ENCODE data around the gene CYP2D6.
"Not testable (repeated sequence)": the region's sequence is repeated elsewhere in the genome, so short reads cannot be mapped to it uniquely, and the experiment has no call there.

CYP2D6 gene
- long read RNA-seq, donor 1, result 0 reads
- long read RNA-seq, donor 2, result 0 reads
- long read RNA-seq, donor 3, result 0 reads
- long read RNA-seq, donor 4, result 0 reads
- long read RNA-seq, donor 5, result 0 reads
- long read RNA-seq, donor 6, partial matches to known transcripts, result 0 of 1 reads
- long read RNA-seq, donor 6, other reads (novel, unspliced or antisense), result 0 of 1 reads
- long read RNA-seq, donor 7, result 0 reads
- long read RNA-seq, donor 8, result 0 reads

DNA sequence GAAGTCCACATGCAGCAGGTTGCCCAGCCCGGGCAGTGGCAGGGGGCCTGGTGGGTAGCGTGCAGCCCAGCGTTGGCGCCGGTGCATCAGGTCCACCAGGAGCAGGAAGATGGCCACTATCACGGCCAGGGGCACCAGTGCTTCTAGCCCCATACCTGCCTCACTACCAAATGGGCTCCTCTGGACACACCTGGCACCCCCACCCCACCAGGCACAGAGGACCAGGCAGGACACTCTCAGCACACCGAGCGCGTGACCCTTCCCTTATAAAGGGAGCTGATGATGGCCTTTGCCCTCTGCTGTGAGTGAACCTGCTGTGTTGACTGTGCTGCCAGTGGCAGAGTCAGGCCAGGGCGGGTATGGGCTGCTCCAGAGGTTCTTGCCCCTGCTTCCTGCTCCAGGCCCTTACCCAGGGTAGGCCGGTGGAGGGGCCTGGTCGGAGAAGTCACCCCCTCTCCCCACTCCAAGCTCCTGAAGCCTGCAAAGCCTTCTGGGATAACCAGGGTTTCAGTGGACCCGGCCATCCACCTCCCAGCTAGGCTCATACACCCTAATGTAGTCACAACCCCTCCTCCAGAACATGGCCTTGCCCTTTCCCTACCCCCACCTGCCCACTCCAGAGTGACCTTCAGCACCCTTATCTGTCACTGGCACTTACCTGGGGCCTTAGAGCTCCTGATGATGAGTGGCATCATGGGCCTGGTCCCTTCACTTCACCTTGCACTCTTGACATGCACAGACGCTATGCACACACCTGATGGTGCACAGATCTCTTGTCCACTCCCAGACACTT, at the start of gene CYP2D6:
TSS of gene CYP2D6 (minus strand) at position 172 of the 793 bp plus-strand sequence. CDS start at position 153, 19 bp downstream.
- DNase-seq, result not testable (repeated sequence)

DNA sequence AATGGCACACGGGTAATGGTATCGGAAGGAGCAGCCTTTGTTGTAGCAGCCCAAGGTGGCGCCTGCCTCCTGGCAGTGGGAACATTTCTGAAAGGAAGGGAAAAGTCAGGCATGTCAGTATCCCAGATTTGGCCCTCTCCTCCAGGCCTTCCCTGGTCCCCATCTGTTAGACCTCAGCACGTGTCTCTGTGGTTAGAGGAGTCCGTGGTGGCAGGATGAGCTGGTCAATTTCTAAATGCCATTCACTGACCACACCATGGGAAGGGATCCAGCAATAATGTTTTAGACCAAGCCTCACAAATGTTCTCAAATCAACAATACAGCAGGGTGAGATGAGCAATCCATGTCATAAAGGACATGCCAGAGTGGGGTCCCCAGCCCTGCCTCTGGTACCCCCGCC, 49.0 kb upstream of the CYP2D6 start:
- DNase-seq, result no peak

DNA sequence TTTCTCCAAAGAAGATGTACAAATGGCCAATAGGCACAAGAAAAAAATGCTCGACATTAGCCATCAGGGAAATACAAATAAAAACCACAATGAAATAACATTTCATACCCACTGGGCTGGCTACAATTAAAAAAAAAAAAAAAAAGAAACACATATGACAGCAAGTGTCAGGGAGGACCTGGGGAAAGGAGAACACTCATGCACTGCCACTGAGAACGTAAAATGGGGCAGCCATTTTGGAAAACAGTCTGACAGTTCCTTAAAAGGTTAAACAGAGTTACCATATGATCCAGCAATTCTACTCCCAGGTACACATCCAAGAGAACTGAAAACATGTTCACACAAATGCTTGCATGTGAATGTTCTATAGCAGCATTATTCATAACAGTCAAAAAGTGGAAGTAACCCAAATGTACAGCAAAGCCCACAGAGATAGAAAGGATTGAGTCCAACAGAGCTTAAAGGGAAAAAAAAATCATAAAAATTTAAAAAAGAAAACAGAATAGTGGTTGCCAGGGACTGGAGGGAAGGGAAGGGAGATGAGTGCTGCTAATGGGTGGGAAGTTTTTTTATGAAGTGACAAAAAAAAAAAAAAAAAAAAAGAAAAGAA, 48.4 kb upstream of the CYP2D6 start:
- no peak for DNase-seq

DNA sequence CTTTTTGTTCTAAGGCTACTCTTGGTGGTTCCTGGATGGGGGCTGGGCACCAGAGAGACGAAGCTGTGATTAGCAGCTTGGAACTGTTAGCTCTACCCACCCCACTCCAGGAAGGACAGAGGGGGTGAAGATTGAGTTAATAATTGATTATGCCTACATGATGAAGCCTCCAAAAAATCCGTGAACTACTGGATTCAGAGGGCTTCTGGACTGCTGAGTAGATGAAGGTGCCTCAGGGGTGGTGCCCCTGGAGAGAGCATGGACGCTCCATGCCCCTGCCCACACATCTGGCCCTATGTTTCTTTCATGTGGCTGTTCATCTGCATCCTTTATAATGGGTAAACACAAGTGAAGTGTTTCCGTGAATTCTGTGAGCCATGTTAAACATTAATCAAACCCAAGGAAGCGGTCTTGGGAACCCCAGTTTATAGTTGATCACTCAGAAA, 47.3 kb upstream of the CYP2D6 start:
- DNase-seq, result peak; percentile 47

DNA sequence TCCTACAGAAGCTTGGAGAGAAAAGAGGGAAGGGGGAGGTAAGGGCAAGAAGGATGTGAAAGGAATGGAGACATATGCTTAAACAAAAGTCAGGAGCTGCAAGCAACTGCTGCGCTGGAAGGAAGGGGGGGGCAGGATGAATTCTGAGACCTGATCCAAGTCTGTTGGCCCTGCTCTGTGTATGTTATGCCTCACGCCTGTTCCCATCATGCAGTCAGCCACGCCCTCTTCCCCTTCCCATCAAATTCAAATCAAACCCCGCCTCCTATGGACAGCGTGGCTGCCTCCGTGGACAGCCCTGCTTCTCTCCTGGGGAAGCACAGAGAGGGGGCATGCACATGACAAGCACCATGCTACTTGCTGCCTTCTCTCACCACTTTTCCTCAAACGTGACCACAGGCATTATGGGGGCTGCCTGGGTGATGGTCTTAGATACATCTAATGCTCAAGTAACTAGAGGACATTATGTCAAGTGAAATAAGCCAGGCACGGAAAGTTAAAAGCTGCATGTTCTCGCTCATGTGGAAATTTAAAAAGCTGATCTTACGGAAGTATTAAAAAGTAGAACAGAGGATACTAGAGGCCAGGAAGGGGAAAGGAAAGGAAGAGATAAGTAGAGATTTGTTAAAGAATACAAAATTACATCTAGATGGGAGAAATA, 45.8 kb upstream of the CYP2D6 start:
- no peak for DNase-seq

DNA sequence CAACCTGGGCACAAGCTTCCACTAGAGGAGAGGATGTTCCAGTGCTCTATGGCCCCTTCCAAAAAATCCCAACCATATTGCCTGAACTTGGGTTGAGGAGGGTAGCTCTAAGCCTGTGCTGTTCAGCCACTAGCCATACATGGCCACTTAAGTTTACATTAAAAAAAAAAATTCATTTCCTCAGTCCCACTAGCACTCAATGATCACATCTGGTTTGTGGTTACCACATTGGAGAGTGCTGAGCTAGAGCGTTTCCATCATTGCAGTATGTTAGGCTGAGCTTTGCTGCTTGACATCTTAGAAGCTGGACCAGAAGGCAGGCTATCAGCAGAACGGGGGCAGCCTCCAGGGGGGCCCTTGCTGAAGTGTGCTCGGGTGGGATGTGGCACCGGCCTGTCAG, 43.5 kb upstream of the CYP2D6 start:
- no peak for DNase-seq

DNA sequence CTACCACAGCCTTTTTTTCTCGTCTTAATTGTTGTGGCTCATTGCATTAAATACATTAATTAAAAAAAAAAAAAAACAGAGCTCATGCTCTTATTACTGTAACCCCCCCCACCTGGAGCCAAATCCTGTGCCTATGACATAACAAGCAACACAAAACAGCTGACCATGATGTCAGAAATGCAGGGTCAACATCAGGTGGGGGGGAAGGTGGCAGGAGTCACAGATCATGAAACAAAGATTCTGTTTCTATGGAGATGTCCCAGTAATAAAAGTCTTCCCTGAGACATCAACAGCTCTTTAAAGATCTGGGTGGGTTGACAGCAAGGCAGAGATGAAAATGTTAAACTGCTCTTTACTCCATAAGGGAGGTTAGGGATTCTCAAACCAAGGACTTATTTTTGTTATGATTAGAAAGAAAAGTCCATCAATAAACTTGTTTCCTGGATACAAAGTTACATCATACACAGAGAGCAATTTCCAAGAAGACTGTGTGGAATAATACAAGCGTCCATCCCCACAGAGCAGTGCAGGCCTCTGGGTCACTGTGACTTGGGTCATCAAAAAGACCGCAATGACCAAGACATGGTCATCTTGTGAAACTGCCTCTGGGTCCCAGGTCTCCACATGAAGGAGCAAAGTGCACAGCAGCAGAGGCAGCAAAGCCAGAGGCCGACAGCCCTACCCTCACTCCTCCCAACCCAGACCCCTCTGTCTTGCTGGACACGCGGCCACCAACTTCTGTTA, 42.7 kb upstream of the CYP2D6 start:
- DNase-seq, result no peak

DNA sequence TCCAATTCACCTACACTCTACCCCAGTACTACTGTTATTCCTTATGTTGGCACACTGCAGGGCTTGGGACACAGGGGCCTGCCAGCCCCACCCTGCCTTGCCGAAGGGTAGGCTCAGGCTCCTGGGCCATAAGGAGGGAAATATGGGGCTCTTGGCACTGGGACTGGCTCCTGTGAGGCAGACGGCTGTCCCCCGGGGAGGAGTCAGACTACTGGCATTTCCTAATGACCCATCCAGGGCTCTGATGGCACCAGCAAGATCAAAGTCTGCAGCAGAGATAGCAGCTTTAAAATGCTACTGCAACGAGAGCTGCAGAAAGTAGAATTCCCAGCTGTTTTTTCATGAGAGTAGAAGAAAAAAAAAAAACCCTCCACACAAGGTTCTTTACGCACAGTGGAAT, 42.2 kb upstream of the CYP2D6 start:
- no peak for DNase-seq

DNA sequence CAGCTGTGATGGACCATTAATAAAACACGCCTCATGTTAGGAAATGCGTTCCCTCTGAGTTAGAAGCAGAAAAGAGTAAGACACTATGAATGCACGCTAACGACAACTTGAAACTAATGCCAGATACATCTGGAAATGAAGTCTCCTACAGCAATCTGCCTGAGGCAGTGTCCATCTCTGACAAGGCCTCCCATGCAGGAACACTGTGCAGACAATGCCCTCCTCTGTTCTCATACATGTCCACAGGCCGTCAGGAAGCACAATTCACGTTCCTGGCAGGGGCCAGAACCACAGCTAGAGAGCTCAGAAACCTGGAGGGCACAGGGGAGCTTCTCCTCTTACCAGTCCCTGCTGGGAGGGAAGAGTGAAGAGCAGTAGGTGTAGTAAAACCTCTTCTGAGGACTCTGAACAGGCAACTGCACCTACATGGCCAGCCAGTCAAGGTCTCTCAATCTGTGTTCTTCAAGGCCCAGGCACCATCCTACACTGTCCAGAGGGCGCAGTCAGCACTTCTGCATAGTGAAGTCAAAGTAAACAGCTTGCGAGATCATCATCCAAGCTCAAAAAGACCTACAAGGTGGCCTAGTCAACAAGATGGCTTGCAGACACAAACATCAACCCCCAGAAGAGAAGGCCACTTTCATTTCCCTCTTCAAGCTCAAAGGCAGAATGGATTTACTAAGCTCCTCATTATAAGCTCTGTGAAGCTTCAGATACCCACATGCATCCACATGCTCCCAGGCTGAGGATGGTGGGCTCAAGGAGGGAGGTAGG, 41.5 kb upstream of the CYP2D6 start:
- DNase-seq, result no peak

DNA sequence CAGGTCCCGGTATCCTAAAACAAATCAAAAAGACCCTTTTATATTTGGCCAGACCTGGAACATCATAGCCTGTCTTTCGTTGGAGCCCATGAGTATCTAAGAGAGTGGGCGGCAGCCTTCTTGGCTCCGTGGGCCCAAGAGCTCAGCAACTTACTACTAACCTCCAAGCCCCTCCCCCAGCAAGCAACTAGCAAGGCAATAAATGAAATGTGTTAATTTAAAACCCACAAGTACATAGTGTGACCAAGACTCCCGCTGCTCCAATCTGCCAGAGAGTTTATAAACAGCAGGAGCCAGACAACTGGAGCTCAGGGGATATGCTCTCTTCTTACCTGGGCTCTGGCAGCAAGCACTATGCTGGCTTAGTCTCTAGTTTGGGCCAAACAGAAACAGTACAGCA, 40.8 kb upstream of the CYP2D6 start:
- DNase-seq, result no peak

DNA sequence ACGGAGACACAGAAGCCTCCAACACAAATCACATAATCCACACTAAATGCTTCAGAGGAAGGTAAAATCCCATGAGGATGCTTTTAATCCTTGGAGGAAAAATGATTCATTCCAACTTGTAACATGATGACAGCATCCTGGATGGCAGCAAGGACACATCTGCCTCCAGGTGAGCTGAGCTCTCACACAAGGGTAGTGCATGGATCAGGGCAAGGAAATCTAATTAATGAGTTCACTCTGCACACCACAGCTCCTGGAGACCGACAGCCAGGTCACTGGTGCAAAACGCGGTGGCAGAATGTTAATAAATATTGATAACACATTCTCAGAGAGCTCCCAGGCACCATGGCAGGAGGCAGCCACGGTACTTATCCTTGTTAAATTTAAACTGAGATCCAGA, 40.3 kb upstream of the CYP2D6 start:
- no peak for DNase-seq

DNA sequence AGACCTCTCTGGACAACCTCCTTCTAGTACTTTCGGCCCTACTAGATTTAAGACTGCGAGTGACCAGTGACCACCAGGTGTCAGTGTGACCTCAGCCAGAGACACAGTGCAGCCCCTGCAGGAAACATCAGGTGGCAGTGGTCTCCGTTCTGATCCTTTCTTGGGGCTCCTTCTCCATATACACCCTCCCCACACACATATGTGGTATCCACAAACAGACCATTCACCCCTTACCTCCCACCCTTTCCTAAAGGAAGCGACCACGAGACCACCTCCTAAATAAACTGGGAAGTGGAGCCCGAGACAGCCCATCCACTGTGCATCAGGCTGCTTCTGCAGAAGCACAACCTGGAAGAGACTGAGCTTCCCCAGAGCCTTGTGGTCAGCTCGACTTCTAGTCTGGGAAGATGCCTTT, 38.5 kb upstream of the CYP2D6 start:
- peak; percentile 57 for DNase-seq

DNA sequence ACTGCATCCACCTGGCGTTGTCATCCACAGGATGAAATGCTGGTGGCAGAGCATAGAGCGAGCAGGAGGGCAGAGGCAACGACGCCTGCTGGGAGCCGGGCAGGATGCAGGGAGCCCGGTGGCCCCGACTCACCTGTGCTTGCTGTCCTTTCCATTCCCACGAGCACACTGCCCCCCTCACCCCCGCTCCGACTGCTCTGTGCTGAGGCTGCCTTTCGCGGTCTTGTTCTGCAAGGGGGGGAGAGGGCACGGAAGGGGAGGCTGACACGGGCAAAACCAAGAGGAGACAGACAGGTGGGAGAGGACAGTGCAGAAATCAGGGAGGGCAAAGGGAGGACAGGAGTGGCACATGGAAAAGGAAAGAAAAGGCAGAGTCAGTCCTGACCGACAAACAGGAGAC, 37.9 kb upstream of the CYP2D6 start:
- DNase-seq, result no peak

DNA sequence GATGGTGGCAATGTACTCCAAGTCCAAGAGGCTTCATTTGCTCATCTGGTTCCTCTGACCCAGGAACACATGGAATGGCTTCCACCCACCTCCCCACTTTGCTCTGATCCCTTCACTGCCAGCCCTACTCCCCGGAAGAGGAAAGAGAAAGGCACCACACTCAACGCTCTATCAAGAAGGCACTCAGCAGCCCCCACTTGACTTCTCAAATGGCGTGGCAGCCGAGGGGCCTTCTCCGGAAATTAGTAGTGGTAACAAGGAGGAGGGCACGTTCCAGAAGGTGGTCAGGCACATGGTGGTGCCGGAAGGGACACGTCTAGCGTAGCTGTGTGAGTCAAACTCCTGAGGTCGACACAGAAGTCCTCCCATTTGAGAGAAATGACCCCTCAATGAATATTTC, 36.5 kb upstream of the CYP2D6 start:
- no peak for DNase-seq

DNA sequence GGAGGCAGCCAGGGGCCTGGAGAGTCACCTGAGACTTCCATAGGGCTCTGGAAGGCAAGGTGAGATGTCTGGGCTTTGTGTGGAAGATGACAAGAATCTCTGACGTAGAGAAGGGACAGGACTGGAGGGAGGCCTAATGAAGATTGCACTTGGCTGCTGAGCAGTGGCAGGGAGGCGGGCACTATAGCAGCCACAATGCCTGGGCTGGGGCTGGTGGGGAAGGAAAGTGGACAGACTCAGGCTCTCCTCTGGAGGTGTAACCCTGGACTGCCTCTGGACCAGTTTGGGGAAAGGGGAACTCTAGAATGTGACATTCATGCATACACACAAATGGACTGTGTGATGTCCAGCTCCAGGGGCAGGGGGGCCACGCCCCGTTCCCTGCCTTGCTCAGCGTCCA, 34.3 kb upstream of the CYP2D6 start:
- DNase-seq, result no peak

DNA sequence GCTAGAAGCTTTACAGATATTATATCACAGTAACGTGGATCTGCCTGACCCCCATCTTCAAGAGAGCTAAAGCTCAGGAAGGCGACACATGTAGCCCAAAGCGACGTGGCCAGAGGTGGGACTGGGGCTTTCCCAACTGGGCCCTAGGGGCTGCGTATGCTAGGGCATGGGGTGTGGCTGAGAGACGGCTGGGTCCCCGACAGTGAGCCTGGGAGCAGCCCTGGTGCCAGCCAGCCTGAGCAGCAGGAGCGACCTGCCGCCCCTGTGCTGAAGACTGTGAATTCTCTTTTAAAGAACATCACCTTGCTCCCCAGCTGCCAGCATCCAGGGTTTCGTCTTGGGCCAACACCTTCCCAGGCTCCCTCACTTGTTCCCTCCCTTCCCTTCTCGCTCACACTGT, 32.9 kb upstream of the CYP2D6 start:
- DNase-seq, result no peak

DNA sequence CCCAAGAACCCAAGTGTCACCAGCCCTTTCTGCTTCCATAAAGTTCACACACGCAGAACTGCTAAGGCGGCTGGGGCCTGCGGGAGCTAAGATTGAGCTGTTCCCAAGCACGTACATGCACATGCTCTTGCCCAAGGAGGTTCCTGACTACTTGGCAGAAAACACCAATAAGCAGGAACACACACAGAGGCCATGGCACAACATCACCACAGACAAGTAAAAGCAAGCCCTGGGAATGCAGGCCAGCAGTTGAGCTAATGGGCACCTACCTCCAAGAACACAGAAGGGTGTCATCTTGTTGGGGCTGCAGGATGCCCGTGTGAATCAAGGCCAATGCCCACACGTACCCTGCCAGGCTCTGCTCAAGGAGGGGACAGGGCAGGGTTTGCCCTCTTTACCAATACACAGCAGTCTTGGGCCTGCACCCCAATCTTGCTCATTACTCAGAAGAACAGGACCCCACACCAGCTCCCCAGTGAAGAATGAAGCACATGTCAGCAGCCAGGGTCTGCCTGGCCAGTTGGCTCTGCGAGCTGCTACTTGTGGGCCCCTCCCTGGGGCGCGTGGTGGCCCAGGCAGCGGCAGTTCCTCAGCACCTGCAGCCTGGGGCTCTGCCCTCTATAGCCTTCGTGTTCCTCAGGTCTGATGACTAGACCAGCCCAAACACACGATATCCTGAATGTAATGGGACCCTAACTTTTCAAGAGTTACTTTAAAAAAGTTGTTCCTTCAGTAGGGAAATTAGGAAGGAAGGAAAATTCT, 32.3 kb upstream of the CYP2D6 start:
- DNase-seq, result no peak

DNA sequence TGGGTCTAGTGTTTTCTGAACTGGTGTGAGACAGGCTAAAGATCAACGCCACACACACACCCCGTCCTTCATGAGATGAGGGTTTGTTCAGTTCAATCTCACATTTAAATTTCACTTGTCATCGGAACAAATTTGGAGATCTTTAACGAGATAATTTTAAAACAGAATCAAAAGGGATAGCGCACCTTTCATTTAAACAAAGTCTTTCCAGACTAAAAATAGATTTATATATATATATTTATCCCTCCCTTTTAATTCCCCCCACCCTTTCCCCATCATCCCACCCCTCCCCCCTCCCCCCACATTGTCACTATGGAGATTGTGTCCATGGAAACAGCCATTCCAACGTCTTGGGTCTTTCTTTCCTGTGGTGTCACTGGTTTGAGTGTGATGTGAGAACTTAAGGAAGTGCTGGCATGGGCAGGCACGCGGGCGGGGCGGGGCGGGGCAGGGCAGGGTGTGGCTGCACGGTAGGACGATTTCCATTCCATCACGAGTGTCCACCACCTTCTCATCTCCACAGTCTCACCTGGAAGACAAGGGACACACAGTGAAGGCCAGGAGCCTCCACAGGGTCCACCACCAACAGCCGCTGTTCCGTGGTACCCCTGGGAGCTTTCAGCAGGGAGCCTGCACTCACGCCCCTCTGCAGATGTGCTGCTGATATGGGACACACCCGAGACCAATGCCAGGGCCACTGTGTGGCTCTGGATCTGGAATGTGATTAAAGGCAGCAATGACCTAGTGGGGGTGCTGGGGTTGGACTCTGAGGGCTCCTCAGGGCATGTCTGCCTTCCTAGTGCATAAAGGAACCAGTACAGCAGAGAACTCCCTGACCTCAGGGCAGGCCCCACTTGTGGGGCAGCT, 30.5 kb upstream of the CYP2D6 start:
- no peak for DNase-seq

DNA sequence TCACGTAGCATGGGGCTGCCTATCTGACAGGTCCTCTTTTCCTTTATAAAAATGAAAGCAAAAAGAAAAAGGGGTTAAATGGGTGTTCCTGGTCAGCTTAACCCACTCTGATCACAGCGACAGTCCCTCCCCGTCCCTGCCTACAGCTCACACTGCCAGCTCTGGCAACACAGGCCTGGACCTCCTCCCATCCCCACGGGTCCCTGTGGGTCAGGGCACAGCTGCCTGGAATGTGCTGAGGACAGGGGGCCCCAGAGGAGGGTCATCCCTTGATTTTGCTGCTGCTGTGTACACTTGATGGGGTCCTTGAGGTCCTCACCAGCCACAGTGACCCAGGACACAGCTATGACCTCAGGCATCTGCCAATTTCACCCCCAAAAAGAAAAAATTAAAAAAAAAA, 29.6 kb upstream of the CYP2D6 start:
- no peak for DNase-seq

All from right kidney (tissue), 9 donors.